Immature natural killer cell (primary cell): ENCODE data around the gene HGS. TPM values are rescaled to one million over a fixed set of nuclear protein-coding genes. Genes with fewer than 3 reads are reported as not detected.
"Not testable (repeated sequence)": the region's sequence is repeated elsewhere in the genome, so short reads cannot be mapped to it uniquely, and the experiment has no call there.

ENCODE experiments used
- DNase-seq, 3 donors: peaks; one replicate each; pipeline ENCODE4 v3.0.0; 2022; ENCODE audit warnings: mixed read lengths in 1 of 3
- H3K27ac Mint-ChIP-seq, 6 donors: one replicate each; pipeline ENCODE4 v1.8.0; 2020; ENCODE audit warnings: mixed read lengths in 6 of 6, mild to moderate bottlenecking in 5 of 6, inconsistent platforms in 4 of 6, moderate library complexity in 3 of 6
- H3K27me3 Mint-ChIP-seq, 3 donors: one replicate each; pipeline ENCODE4 v1.8.0; 2020 to 2021; ENCODE audit warnings: low read depth in 3 of 3, mild to moderate bottlenecking in 3 of 3, mixed read lengths in 3 of 3, moderate library complexity in 3 of 3, inconsistent platforms in 1 of 3
- H3K36me3 Mint-ChIP-seq, 3 donors: one replicate each; pipeline ENCODE4 v1.8.0; 2020; ENCODE audit warnings: mixed read lengths in 3 of 3, inconsistent platforms in 2 of 3, mild to moderate bottlenecking in 2 of 3
- H3K4me1 Mint-ChIP-seq, 2 donors: one replicate each; pipeline ENCODE4 v1.8.0; 2020; ENCODE audit warnings: inconsistent platforms in 2 of 2, mild to moderate bottlenecking in 2 of 2, mixed read lengths in 2 of 2, moderate library complexity in 1 of 2
- H3K4me3 Mint-ChIP-seq, 5 donors: one replicate each; pipeline ENCODE4 v1.8.0; 2020; ENCODE audit warnings: mild to moderate bottlenecking in 5 of 5, mixed read lengths in 5 of 5, inconsistent platforms in 3 of 5, moderate library complexity in 3 of 5
- H3K9me3 Mint-ChIP-seq, 6 donors: one replicate each; pipeline ENCODE4 v1.8.0; 2020; ENCODE audit warnings: mild to moderate bottlenecking in 6 of 6, mixed read lengths in 6 of 6, inconsistent platforms in 4 of 6, moderate library complexity in 3 of 6
- polyA plus RNA-seq, 3 donors: library from polyadenylated mRNA; unstranded; fragments of 300-500 nt; fragmentation: Illumina TruSeq; gene quantifications; one replicate each; pipeline ENCODE4 v1.2.3, GENCODE V29; 2021

HGS gene
- polyA plus RNA-seq, 3 donors from 2014 or later, result 12.4 to 40.4 (median 17.3) TPM

DNA sequence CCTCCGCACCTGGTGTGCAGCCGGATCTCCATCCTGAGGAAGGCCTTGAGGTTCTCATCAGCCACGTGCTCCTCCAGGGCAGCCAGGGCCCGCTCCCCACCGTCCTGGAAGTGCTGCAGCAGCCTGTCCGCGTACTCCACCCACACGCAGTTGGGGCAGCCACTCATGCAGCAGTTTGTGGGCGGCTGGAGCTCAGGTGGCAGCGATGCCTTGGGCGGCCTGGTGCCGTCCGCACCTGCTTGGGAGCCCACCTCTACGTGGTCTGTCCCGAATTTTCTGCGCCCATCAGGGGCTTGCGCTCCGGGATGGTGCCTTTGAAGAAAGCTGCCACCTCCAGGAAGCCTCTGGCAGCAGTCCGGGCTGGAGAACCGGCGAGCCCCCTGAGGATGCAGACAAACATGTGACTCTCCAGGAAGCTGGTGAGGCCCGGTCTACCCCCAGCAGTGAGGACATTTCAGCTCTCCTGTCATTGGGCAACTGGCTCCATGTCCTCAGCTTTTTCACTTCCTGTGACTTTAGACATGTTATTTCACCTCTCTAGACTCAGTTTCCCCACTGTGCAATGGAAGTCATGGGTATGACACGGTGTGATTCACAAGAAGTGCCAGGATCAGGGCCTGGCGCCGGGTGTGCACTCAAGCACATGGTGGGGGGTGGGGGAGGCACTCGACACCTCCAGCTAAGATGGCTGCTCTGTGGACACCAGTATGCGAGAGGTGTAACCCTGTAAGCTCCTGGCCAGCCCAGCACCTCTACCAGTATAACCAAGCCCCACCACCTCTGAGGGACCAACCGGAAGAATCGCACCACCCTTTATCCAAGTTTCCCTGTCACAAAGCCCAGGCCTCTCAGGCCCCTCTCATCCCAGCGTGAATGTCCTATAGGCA is 18.4 kb upstream of the HGS start:
- Mint-ChIP-seq H3K4me1 (peaks cover 28 to 37% of the 10 kb centered on the region in 2 donors), H3K36me3 (peaks cover 0 to 4% (median 0%) of the 10 kb centered on the region in 3 donors), H3K4me3 (peak overlapping the region; percentile 92 to 99 (median 95)), H3K27ac (peak overlapping the region; percentile 88 to 98 (median 94)), H3K27me3 (peaks cover 0 to 4% (median 2%) of the 10 kb centered on the region in 3 donors), H3K9me3 (no peaks in the 10 kb centered on the region)
- DNase-seq, result peak; percentile 20 to 31 (median 26)

DNA sequence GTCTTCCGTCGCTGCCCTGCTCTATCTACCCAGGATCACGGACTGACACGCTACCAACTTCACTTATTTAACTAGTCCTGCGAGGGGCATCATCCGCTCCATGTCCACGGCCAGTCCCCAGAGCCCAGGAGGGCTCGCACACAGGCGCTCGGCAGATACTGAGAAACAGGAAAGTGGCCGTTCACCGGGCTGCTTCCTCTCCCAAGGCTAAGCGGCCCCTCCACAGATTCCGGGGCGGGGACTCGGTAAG is 17.8 kb upstream of the HGS start:
- Mint-ChIP-seq H3K9me3 (no peaks in the 10 kb centered on the region), H3K27ac (peak overlapping the region; percentile 88 to 98 (median 94))

DNA sequence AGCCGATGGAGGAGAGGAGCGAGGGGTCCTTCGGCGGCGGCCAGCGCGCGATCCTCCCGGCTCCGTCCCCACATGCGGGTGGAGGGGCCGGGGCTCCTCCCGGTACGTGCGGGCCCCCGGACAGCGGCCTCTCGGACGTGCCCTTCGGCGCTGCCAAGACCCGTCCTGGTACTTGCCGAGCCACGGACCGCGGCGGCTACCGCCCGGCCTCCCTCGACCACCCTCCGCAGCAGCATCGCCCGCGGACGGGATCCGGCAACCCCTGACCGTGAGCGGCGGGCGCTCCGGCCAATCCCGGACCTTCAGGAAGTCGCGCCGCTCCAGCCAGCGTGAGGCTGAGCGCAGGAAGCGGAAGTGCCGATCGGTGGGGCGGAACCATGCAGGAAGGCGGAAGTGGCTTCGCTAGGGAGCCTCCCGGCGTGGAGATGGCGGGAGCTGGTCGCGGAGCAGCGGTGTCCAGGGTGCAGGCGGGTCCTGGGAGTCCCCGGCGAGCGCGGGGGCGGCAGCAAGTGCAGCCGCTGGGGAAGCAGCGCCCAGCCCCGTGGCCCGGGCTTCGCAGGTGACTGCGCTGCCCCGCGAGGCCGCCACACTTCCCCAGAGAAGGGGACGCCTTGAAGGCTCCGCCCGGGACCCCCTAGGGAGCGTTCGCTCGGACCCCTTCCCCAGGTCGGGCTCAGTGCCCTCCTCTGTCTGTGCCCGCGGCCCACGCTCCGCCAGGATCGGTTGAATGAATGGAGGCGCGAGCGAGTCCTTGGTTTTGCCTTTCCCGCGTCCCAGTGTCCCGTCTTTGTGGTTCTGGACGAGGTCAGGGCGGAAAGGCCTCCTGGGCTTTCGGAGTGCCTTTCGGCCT is 17.2 kb upstream of the HGS start, which contains the start of the genes CCDC137 and OXLD1:
Gene CCDC137, plus strand, starts transcription at position 396 of the 850 bp plus-strand sequence. Its CDS starts 30 bp downstream, at position 426.
Gene OXLD1, minus strand, starts transcription at position 264 of the 850 bp plus-strand sequence. Its CDS starts 28 bp downstream, at position 236.
- Mint-ChIP-seq H3K27me3 (peaks cover 0 to 4% (median 0%) of the 10 kb centered on the region in 3 donors), H3K36me3 (peaks cover 0 to 6% (median 4%) of the 10 kb centered on the region in 3 donors), H3K27ac (peak within 1 kb of the TSS; percentile 88 to 98 (median 94)), H3K4me1 (peaks cover 28 to 37% of the 10 kb centered on the region in 2 donors), H3K4me3 (peak within 1 kb of the TSS; percentile 94 to 99 (median 95)), H3K9me3 (no peaks in the 10 kb centered on the region)
- DNase-seq, result peak; percentile 92 to 93 (median 93)

More for the DNA sequence above, 17.8 kb upstream of the HGS start:
- peak overlapping the region; percentile 92 to 99 (median 95) for H3K4me3 Mint-ChIP-seq
- H3K27me3 Mint-ChIP-seq, result peaks cover 0 to 4% (median 0%) of the 10 kb centered on the region in 3 donors
- H3K4me1 Mint-ChIP-seq, result peaks cover 28 to 37% of the 10 kb centered on the region in 2 donors
- peaks cover 0 to 4% (median 1%) of the 10 kb centered on the region in 3 donors for H3K36me3 Mint-ChIP-seq
- no peak for DNase-seq

DNA sequence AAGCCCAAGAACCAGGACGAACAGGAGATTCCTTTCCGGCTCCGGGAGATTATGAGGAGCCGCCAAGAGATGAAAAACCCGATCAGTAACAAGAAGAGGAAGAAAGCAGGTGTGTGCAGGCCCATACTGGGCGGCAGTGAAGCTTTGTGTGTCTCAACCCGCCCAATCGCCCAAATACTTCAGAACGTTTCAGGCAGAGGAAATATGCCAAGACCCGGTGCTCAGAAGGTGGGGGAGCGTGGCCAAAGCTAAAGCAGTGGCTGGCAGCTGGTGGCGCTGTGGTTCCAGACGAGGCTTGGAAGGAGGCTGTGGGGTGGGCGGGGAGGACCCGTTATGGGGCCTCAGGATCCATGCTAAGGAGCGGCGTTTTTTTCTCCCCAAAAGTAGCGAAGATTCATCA is 16.1 kb upstream of the HGS start:
- Mint-ChIP-seq H3K4me3 (peak overlapping the region; percentile 89 to 95 (median 92)), H3K9me3 (no peaks in the 10 kb centered on the region), H3K4me1 (peaks cover 28 to 37% of the 10 kb centered on the region in 2 donors), H3K27ac (peak overlapping the region in 5 of 6 donors; percentile 30 to 89 (median 68)), H3K36me3 (peaks cover 0 to 6% (median 4%) of the 10 kb centered on the region in 3 donors), H3K27me3 (peaks cover 0 to 4% (median 0%) of the 10 kb centered on the region in 3 donors)
- DNase-seq, result no peak

DNA sequence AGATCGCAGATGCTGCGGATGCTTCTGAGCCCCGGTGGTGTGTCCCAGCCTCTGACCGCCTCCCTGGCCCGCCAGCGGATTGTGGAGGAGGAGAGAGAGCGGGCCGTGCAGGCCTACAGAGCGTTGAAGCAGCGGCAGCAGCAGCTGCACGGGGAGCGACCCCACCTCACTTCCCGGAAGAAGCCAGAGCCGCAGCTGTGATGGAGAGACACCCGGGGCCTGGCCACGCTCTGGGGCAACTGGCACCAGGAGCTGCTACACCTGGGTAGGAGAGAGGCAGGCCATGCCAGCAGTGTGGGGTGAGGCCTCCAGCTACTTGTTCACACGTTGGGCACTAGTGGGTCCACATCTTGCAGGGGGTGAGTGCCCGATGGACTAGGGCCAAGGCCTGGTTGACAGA is 11.3 kb upstream of the HGS start:
- Mint-ChIP-seq H3K4me3 (no peak overlapping the region), H3K9me3 (no peaks in the 10 kb centered on the region), H3K27me3 (peaks cover 0 to 2% (median 0%) of the 10 kb centered on the region in 3 donors), H3K4me1 (peaks cover 16% of the 10 kb centered on the region in 2 donors), H3K36me3 (peaks cover 0 to 6% (median 0%) of the 10 kb centered on the region in 3 donors), H3K27ac (no peak overlapping the region)
- DNase-seq, result no peak

DNA sequence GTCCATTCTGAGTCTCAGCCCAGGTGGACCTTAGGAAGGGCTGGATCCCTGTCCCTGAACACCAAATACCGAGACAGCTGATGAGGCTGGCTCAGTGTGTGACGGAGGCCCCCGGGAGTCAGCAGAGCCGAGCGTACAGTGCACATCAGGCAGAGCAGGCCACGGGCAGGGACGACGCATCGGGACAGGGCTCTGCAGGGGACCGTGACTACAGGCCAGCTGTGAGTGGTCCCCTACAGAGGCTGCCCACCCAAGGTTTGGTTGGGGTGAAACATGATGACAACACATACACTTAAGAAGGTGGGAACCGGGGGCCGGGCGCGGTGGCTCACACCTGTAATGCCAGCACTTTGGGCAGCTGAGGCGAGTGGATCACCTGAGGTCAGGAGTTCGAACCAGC is 10.9 kb upstream of the HGS start:
- peaks cover 0 to 2% (median 0%) of the 10 kb centered on the region in 3 donors for H3K27me3 Mint-ChIP-seq
- H3K4me1 Mint-ChIP-seq, result peaks cover 11% of the 10 kb centered on the region in 2 donors
- H3K4me3 Mint-ChIP-seq, result no peak overlapping the region
- H3K27ac Mint-ChIP-seq, result no peak overlapping the region
- peaks cover 0 to 6% (median 0%) of the 10 kb centered on the region in 3 donors for H3K36me3 Mint-ChIP-seq
- H3K9me3 Mint-ChIP-seq, result no peaks in the 10 kb centered on the region
- no peak for DNase-seq

DNA sequence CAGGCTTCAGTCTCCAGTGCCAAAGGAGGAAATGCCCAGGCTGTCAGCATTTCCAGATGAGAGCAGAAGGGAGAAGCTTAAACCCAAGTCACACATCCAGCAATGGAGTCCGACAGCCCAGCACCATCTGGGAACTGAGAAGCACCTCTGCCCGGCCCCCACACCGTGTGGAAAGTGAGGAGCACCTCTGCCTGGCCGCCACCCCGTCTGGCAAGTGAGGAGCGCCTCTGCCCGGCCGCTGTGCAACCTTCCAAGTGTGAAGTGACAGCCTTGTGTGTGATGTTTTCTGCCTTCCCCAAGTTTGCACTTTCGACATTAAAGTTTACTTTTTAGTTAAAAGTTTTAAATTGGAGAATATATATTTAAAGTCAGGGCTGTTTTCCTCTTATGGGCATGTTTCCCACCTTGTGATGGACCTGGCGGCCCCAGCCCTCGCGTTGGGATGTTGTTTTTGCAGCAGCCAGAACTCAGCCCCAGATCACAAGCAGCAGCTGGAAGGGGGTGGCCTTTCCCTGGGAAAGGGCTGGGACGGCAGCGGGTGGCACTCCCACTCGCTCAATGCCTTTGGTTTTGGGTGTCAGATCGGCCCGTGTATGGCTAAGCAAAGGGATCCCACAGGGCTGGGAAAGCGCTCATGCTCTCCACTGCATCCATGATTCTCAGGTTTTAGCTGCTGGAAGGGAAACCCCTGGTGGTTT is 10.1 kb upstream of the HGS start:
- H3K36me3 Mint-ChIP-seq, result peaks cover 0 to 6% (median 0%) of the 10 kb centered on the region in 3 donors
- no peak overlapping the region for H3K4me3 Mint-ChIP-seq
- peaks cover 0 to 2% (median 0%) of the 10 kb centered on the region in 3 donors for H3K27me3 Mint-ChIP-seq
- H3K9me3 Mint-ChIP-seq, result no peaks in the 10 kb centered on the region
- DNase-seq, result no peak
- H3K27ac Mint-ChIP-seq, result no peak overlapping the region
- peaks cover 5 to 6% of the 10 kb centered on the region in 2 donors for H3K4me1 Mint-ChIP-seq

DNA sequence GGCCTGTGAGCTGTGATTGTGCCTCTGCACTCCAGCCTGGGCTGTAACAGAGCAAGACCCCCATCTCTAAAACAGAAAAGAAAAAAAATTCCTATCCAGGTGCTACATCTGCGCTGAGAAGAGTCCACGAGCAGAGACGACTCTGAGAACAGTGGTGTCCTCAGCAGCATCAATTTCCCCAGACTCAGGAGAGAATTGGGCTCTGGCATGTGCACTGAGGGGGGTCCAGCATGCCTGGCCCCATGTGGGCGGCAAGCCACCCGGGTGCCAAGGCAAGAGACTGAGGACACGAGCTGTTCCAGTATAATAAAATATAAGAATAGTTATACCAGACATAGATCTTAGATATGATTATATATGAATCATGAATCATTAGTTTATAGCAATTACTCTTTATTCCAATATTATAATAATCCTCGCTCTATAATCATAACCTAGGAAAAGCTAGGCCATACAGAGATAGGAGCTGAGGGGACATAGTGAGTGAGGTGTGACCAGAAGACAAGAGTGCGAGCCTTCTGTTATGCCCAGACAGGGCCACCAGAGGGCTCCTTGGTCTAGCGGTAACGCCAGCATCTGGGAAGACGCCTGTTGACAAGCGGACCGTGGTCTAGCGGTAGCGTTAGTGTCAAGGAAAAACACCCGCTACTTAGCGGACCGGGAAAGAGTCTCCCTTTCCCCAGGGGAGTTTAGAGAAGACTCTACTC is 8.1 kb upstream of the HGS start:
- not testable (repeated sequence) for H3K9me3 Mint-ChIP-seq, H3K4me3 Mint-ChIP-seq, H3K27me3 Mint-ChIP-seq, H3K4me1 Mint-ChIP-seq, H3K36me3 Mint-ChIP-seq
- H3K27ac Mint-ChIP-seq, result peak overlapping the region in 1 of 6 donors; percentile 21
- peak; percentile 36 to 39 (median 37) for DNase-seq

DNA sequence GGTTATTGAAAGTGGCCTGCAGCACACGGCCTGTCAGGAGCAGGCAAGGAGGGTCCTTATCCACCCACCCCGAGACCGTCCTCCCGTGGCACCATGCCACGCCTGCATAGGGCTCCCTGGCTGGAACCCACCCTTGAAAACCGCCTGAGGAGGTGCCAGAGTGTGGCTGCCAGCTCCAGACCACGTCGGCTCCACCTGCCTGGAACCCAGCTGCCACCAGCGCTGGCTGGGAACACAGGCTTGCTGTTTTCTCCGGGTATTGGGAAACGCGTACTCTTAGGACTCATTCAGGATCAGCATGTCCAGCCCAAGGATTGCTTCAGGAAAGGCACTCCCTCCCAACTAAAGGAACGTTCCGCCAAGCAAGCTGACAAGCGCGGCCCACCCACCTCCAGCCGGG is 6.9 kb upstream of the HGS start:
- H3K4me1 Mint-ChIP-seq, result peaks cover 5 to 7% of the 10 kb centered on the region in 2 donors
- no peak overlapping the region for H3K27ac Mint-ChIP-seq
- DNase-seq, result no peak
- no peaks in the 10 kb centered on the region for H3K9me3 Mint-ChIP-seq
- H3K27me3 Mint-ChIP-seq, result peaks cover 0 to 2% (median 0%) of the 10 kb centered on the region in 3 donors
- H3K36me3 Mint-ChIP-seq, result no peaks in the 10 kb centered on the region
- H3K4me3 Mint-ChIP-seq, result no peak overlapping the region

DNA sequence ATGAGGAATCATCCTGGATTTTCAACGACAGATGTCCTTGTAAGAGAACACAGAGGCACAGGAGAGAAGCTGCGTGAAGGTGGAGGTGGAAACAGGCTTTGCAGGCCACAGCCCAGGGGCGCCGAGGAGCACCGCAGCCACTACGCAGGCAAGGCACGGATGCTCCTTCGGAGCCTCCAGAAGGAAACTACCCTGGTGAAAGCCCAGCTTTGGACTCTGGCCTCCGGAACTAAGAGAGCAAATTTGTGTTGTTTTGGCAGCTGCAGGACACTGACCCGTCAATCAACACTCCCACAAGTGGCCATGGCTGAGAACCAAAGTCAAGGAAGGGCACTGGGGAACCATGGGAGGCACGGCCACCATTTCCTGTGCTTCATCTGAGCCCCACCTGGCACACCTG is 3.7 kb upstream of the HGS start:
- H3K4me3 Mint-ChIP-seq, result no peak overlapping the region
- no peaks in the 10 kb centered on the region for H3K9me3 Mint-ChIP-seq
- H3K36me3 Mint-ChIP-seq, result no peaks in the 10 kb centered on the region
- H3K27me3 Mint-ChIP-seq, result peaks cover 3 to 10% (median 3%) of the 10 kb centered on the region in 3 donors
- H3K4me1 Mint-ChIP-seq, result peaks cover 28% of the 10 kb centered on the region in 2 donors
- DNase-seq, result no peak
- peak overlapping the region in 1 of 6 donors; percentile 62 for H3K27ac Mint-ChIP-seq

DNA sequence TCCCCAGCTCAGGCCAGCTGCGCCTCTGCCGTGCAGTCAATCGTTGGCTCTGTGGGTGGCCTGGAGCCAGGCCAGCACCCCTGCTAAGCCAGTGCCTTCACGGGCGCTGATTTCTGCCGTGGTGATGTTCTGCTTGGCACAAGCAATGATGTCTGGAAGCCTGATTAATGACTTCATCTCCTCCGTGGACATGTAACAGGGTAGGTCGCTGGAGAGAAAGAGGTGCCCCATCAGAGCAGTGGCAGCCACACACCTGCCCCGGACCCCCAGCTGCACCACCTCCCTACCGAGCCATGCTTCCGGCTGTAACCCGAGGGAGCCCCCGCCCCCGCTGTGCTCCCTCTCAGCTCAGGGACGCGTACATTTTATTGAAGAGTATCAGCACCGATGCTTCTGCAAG is 2.1 kb upstream of the HGS start:
- peaks cover 3 to 9% (median 5%) of the 10 kb centered on the region in 3 donors for H3K27me3 Mint-ChIP-seq

DNA sequence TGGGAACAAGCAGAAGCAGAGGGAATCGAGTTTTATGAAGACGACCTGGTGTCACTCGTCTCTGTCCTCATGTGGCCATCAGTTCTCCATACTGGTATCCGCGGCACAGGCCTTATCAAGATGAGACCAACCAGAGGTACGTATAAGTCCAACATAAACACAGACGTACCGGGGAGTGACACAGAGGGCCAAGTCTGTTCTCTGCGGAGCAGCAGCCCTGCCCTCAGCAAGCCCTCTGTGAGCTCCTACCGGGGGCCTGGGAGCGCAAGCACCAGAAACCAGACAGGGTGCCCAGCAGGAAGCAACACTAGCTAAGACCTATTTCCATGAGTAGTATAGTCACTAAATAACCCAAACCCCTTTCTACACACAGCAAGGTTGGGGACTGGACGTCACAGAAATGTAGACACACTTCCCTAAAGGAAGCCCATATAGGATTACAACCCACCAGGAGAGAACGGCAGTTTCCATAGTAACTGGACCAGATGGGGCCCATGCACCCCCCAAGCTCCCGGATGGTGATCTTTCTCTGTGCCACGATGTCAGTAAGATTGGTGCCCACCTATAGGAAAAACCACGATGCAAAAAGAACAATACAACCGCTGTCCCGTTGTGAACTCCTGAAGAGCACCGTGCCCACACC is 1.1 kb upstream of the HGS start:
- Mint-ChIP-seq H3K4me3 (peak overlapping the region; percentile 92 to 98 (median 95)), H3K36me3 (peaks cover 0 to 3% (median 3%) of the 10 kb centered on the region in 3 donors), H3K4me1 (peaks cover 36 to 37% of the 10 kb centered on the region in 2 donors), H3K27ac (peak overlapping the region; percentile 26 to 79 (median 65)), H3K9me3 (no peaks in the 10 kb centered on the region), H3K27me3 (peaks cover 3 to 9% (median 5%) of the 10 kb centered on the region in 3 donors)
- no peak for DNase-seq

More for the DNA sequence above, 2.1 kb upstream of the HGS start:
- H3K4me3 Mint-ChIP-seq, result peak overlapping the region in 3 of 5 donors; percentile 2 to 40 (median 21)
- H3K4me1 Mint-ChIP-seq, result peaks cover 33 to 37% of the 10 kb centered on the region in 2 donors
- peak overlapping the region in 1 of 6 donors; percentile 29 for H3K27ac Mint-ChIP-seq
- DNase-seq, result no peak
- H3K9me3 Mint-ChIP-seq, result no peaks in the 10 kb centered on the region
- peaks cover 0 to 3% (median 3%) of the 10 kb centered on the region in 3 donors for H3K36me3 Mint-ChIP-seq
